EL (cell line): ENCODE measurements around the gene PTOV1.

Source experiments
- DNase-seq: peaks from one replicate; pipeline ENCODE4 v3.0.0-alpha.2; 2016

PTOV1 gene

GRCh38 chr19:49877020-49877878 is 26.3 kb downstream of the PTOV1 start, which contains the start of the genes AKT1S1 and TBC1D17:
Gene AKT1S1, minus strand, starts transcription at chr19:49877355. Its CDS starts 4,060 bp downstream, at chr19:49873295.
Gene TBC1D17, plus strand, starts transcription at chr19:49877702. Its CDS starts 22 bp downstream, at chr19:49877724.
- DNase-seq, result peak; percentile 100

- peak; percentile 98 for DNase-seq
Observed at GRCh38 chr19:49877879-49878743, 27.2 kb downstream of the PTOV1 start.

GRCh38 chr19:49878744-49879070 is 27.7 kb downstream of the PTOV1 start:
- DNase-seq, result no peak

GRCh38 chr19:49879243-49879963 is 28.4 kb downstream of the PTOV1 start:
- DNase-seq, result no peak

GRCh38 chr19:49880162-49880869 is 29.4 kb downstream of the PTOV1 start:
- no peak for DNase-seq

- no peak for DNase-seq
Observed at GRCh38 chr19:49881186-49881585, 30.2 kb downstream of the PTOV1 start.

- no peak for DNase-seq
Observed at GRCh38 chr19:49881672-49882394, 30.9 kb downstream of the PTOV1 start.

GRCh38 chr19:49882643-49883042 is 31.7 kb downstream of the PTOV1 start:
- no peak for DNase-seq

- DNase-seq, result no peak
Observed at GRCh38 chr19:49883094-49883493, 32.1 kb downstream of the PTOV1 start.

- DNase-seq, result no peak
Observed at GRCh38 chr19:49884109-49884508, 33.1 kb downstream of the PTOV1 start.

- no peak for DNase-seq
Observed at GRCh38 chr19:49884760-49885159, 33.8 kb downstream of the PTOV1 start.

- no peak for DNase-seq
Observed at GRCh38 chr19:49887037-49887664, 36.2 kb downstream of the PTOV1 start.

GRCh38 chr19:49887665-49888509 is 36.9 kb downstream of the PTOV1 start:
- no peak for DNase-seq

- DNase-seq, result no peak
Observed at GRCh38 chr19:49888510-49888824, 37.5 kb downstream of the PTOV1 start.

GRCh38 chr19:49889038-49889686 is 38.2 kb downstream of the PTOV1 start:
- no peak for DNase-seq

GRCh38 chr19:49889687-49890348 is 38.9 kb downstream of the PTOV1 start:
- DNase-seq, result peak; percentile 38

- DNase-seq, result no peak
Observed at GRCh38 chr19:49890349-49891311, 39.7 kb downstream of the PTOV1 start.

- no peak for DNase-seq
Observed at GRCh38 chr19:49891393-49891792, 40.4 kb downstream of the PTOV1 start.
